IPS-15b (cell line): Measurements from ENCODE around the gene EML6.

ENCODE experiments used
- H3K27me3 ChIP-seq: one replicate; pipeline ENCODE4 v1.6.1; 2013; ENCODE audit warnings: low read length; ENCODE audit not compliant: control insufficient read depth, insufficient read depth
- H3K36me3 ChIP-seq: one replicate; pipeline ENCODE4 v1.6.1; 2013; ENCODE audit warnings: low read length; ENCODE audit not compliant: control insufficient read depth, insufficient read depth
- H3K4me1 ChIP-seq: one replicate; pipeline ENCODE4 v1.6.1; 2013; ENCODE audit warnings: mild to moderate bottlenecking, low read length; ENCODE audit not compliant: control insufficient read depth, insufficient read depth
- H3K4me3 ChIP-seq: one replicate; pipeline ENCODE4 v1.5.1; 2013; ENCODE audit warnings: low read depth, low read length
- H3K9ac ChIP-seq: one replicate; pipeline ENCODE4 v1.6.1; 2013; ENCODE audit warnings: low read depth, mild to moderate bottlenecking, low read length
- H3K9me3 ChIP-seq: one replicate; pipeline ENCODE4 v1.6.1; 2013; ENCODE audit warnings: mild to moderate bottlenecking, low read length; ENCODE audit not compliant: control insufficient read depth, insufficient read depth

EML6 gene

DNA sequence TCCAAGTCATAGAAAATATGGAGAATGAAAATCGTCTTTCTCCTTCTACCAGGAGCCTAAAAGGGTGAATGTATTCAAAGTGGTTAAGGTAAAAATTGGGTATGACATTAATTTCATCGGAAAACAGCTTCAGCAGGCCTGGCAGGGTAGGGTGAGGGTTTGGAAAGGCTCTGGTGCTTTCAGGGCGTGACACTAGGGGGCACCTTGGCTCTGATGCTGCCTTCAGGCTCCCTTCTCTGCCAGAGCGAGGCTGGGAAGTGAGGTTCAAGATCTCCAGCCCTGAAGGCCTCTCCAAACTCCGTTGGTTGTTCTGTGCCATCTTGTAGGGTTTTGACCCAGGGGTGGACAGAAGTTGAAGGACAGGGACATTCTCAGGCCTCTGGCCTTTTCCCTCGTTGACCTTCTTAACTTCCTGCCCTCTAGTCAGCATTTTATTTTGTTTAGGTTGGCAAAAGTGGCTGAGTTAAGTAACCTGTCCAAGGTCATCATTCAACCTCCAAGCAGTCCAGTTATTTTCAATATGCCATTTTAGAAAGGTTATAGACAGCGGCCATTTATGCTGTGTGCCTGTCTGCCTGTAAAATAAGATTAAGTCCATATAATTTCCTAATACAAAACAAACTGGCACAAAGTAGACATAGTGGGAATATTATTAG is 40.3 kb downstream of the EML6 start:
- Histone ChIP-seq H3K36me3 (no peaks in the 10 kb centered on the region), H3K9me3 (no peaks in the 10 kb centered on the region), H3K4me1 (no peaks in the 10 kb centered on the region), H3K4me3 (no peak overlapping the region), H3K9ac (no peak overlapping the region), H3K27me3 (no peaks in the 10 kb centered on the region)

DNA sequence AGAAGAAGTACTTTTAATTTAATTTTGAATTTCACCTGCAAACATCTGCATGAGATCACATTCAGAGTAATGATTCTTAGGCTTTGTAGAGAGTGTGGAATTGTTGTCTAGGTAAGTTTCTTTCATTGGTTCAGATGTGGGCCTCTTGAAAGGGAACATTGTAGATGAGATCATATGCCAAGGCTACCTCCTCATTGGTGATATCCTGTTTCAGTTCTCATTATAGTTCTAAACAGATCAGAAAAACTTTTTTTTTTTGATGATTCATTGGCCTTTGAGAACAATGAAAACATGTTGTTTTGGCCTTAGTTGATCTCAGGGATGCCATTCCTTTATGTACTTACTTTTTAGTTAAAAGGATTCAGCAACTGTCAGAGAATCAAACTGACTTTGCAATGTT is 44.5 kb downstream of the EML6 start:
- Histone ChIP-seq H3K36me3 (no peaks in the 10 kb centered on the region), H3K9me3 (no peaks in the 10 kb centered on the region), H3K27me3 (no peaks in the 10 kb centered on the region)

DNA sequence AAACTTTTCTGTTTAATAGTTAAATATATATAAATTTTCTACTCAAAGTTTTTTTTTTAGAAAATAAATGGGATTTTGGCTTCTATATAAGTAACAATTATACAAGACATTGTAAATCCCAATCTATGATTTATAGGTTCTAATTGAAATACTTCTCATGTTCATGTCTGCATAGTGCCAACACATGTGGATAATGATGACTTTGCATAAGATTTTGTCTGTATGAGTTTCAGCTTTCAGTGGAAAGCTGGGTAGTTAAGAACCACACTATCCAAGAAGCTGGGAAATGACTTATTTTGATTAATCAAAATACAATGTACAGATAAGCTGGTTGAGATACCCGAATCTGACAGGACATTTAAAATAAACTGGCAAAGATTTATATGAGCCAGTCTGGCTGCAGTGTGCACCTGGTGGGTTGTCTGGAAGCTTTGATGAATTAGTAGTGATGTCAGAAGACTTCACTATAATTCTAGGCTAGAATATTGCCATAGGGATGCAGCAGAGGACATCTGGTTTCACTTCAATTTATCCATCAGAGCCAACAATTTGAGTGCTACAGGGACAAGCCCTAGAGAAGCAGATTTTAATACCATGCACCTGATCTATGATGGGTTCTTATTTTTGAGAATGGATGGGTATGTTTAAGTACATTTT is 45.4 kb downstream of the EML6 start:
- Histone ChIP-seq H3K36me3 (no peaks in the 10 kb centered on the region), H3K9ac (no peak overlapping the region), H3K4me1 (no peaks in the 10 kb centered on the region), H3K27me3 (no peaks in the 10 kb centered on the region), H3K9me3 (no peaks in the 10 kb centered on the region), H3K4me3 (no peak overlapping the region)

More for the DNA sequence above, 44.5 kb downstream of the EML6 start:
- Histone ChIP-seq H3K4me3 (no peak overlapping the region), H3K4me1 (no peaks in the 10 kb centered on the region), H3K9ac (no peak overlapping the region)

DNA sequence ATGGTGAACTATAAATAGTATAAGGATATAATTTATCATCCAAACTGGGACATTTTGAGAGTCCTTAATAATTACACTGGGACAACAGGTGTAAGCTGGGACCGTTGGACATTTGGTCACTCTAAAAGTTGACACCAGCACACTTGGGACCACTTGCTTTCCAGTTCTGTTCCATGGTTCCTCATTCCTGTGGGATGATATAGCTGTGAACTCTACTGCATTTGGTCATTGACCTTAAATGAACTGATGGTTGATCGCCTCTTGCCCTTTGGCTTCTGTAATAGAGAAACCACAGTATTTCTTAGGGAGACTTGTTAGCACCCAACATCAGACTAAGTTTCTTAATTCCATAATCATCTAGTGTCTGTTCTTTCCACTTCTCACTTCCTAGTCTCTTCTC is 46.7 kb downstream of the EML6 start:
- H3K4me1 ChIP-seq: no peaks in the 10 kb centered on the region
- no peaks in the 10 kb centered on the region for H3K9me3 ChIP-seq
- no peaks in the 10 kb centered on the region for H3K27me3 ChIP-seq
- no peak overlapping the region for H3K4me3 ChIP-seq
- H3K36me3 ChIP-seq: no peaks in the 10 kb centered on the region
- H3K9ac ChIP-seq: no peak overlapping the region

DNA sequence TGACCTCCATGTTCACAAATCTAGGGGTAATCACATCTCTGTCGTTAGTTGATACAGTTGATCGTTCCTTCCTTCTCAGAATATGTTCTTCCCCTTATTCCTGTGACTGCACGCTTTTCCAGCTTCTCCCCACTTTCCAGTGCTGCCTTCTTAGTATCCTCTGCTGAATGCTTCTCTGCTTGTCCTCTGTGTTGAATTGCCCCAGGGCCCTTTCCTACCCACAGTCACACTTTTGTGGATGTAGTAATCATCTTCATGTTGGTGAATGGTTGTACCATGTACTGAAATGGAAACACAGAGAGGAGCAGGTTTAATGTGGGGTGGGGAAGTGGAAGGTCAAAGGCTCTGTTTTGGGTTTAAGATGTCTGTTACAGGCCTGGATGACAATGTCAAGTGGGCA is 47.2 kb downstream of the EML6 start:
- Histone ChIP-seq H3K4me1 (no peaks in the 10 kb centered on the region), H3K9ac (no peak overlapping the region), H3K4me3 (no peak overlapping the region), H3K9me3 (no peaks in the 10 kb centered on the region), H3K36me3 (no peaks in the 10 kb centered on the region), H3K27me3 (no peaks in the 10 kb centered on the region)

DNA sequence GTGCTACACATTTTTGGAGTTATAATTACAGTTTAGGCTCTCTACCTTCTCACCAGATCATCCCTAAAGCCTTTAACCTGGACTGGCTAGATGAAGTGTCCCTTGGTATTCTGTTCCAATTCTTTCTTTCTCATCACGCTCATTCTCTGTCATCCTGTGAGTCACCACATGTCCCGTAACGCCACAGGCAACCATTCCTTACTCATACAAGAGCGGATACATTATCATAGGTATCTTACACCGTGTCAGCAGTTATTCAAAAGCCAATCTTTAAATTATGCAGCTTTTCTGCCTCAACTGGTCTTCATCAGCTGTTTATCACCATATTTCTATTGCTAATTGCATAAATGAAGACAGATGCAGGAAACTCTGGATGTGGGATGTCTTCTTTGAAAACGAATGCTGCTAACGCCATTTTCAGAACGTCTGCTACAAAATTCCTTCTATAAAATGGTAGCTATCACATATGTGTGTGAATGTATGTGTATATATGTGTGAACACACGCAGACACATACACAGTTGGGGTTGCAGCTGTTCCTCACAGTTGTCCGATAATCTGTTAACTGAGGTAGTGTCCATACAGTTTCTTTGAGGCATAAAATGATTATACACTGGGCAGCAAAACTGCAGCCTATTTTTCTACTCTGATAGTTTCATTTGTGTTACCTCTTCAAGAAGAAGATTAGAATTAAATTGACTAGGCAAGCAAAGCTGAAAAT is 47.9 kb downstream of the EML6 start:
- no peak overlapping the region for H3K4me3 ChIP-seq
- H3K27me3 ChIP-seq: no peaks in the 10 kb centered on the region
- H3K9me3 ChIP-seq: no peaks in the 10 kb centered on the region
- no peaks in the 10 kb centered on the region for H3K4me1 ChIP-seq
- H3K36me3 ChIP-seq: no peaks in the 10 kb centered on the region
- H3K9ac ChIP-seq: no peak overlapping the region

DNA sequence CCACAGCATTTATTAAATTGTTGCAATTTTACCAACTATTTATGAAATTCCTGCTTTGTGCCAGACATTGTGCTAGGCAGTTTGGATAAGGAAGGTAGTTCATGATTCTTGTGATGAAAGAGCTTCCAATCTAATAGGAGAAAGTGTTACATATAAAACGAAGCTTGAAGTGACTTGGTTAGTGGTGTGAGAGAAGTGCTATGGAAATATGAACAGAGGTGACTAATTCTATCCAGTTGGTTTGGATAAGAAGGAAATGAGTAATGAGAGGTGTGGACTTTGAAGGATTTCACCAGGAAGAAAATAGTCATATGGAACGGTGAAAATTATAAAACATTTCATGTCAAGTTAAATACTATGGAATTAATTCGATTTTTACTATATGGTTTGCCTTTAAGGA is 48.6 kb downstream of the EML6 start:
- Histone ChIP-seq H3K9ac (no peak overlapping the region), H3K4me1 (no peaks in the 10 kb centered on the region), H3K4me3 (no peak overlapping the region), H3K27me3 (no peaks in the 10 kb centered on the region), H3K9me3 (no peaks in the 10 kb centered on the region), H3K36me3 (no peaks in the 10 kb centered on the region)

DNA sequence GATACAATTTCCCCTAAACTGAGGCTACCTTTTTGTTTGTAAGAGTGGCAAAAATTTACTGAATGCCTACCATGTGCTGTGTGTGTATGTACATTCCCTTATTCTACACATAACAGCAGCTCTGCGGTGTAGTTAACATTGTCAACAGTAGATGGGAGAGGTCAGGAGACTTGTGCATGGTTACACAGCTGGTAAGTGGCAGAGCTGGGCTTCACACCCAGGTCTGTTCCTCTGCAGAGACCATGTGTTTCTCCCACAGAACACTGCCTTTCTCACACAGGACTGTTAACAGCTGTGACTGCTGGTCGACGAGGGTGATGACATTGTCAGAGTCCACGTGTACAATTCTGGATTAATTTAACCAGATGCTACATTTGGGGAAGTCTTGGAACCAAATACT is 49.1 kb downstream of the EML6 start:
- H3K9ac ChIP-seq: no peak overlapping the region
- H3K27me3 ChIP-seq: no peaks in the 10 kb centered on the region
- H3K36me3 ChIP-seq: no peaks in the 10 kb centered on the region
- no peak overlapping the region for H3K4me3 ChIP-seq
- no peaks in the 10 kb centered on the region for H3K4me1 ChIP-seq
- no peaks in the 10 kb centered on the region for H3K9me3 ChIP-seq

DNA sequence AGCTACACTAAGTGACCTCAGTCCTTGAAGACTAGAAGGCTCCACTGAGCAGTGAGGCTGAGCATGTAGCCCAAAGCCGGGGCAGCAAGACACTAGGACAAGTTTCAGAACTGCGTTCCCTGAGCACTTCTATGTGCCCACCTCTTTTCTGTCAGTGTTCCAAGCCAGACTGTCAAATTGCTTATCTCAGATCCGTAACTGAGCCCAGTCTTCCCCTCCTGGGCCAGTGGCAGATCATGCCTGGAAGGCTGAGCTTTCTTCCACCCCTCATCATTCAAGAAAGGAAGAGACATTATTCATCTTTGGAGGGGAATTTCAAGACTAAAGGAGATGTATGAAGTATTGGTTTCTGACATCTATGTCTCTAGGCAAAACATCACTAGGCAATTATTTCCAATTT is 49.8 kb downstream of the EML6 start:
- Histone ChIP-seq H3K36me3 (no peaks in the 10 kb centered on the region), H3K4me3 (no peak overlapping the region), H3K27me3 (no peaks in the 10 kb centered on the region), H3K9me3 (no peaks in the 10 kb centered on the region), H3K9ac (no peak overlapping the region), H3K4me1 (no peaks in the 10 kb centered on the region)

DNA sequence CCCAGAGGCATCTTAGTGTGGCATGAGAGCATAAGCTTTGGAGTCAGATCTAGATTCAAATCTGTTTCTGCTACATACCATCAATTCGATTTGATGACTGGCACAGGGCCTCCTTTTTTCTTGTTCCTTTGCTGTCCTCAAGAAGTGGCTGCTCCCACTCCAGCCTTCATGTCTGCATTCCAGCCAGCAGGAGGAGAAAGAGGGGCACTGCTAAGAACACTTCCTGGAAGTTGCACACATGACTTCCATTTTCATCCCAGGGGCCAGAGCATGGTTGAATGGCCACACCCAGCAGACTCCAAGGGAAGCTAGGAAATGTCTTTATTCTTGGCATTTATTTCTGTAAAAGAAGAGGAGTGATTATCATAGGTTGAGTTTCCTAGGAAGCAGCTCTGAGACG is 50.4 kb downstream of the EML6 start:
- Histone ChIP-seq H3K36me3 (no peaks in the 10 kb centered on the region), H3K9ac (no peak overlapping the region), H3K9me3 (no peaks in the 10 kb centered on the region), H3K4me1 (no peaks in the 10 kb centered on the region), H3K4me3 (no peak overlapping the region), H3K27me3 (no peaks in the 10 kb centered on the region)

DNA sequence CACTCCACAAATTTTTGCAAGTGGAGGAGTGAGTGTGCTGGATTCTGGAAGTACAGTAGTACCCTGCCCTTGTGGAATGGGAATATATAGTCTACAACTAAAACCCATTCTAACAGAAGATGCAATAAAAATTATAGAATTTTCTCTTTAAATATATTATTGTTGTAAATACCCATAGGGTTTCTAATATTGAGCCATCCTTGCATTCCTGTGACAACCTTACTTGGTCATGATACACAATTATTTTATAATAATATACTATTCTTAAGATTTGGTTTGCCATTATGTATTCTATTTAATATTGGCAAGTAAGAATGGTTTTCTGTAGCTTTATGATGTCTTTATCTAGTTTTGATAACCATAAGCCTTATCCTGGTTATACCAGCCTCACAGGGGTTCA is 52.2 kb downstream of the EML6 start:
- no peaks in the 10 kb centered on the region for H3K27me3 ChIP-seq
- H3K9ac ChIP-seq: no peak overlapping the region
- no peaks in the 10 kb centered on the region for H3K9me3 ChIP-seq
- no peak overlapping the region for H3K4me3 ChIP-seq
- no peaks in the 10 kb centered on the region for H3K36me3 ChIP-seq
- no peaks in the 10 kb centered on the region for H3K4me1 ChIP-seq

DNA sequence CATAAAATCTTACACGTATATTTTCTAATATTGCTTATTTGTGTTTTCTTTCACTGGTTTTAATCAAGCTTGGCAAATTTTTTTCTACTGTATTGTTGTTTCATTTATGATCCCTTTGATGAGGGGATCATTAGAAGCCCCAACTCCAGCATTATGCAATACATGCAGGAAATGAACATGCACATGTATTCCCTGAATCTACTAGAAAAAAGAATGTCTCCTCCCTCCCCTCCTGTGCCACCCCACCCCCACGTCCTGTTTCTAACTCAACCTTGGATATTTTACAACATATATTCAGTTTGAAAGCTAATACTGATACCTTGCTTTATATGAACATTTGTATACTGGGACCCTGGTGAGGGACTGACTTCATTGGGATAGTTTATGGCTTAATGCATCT is 53.0 kb downstream of the EML6 start:
- H3K36me3 ChIP-seq: no peaks in the 10 kb centered on the region
- H3K4me3 ChIP-seq: no peak overlapping the region
- H3K4me1 ChIP-seq: no peaks in the 10 kb centered on the region
- H3K9me3 ChIP-seq: no peaks in the 10 kb centered on the region
- H3K27me3 ChIP-seq: no peaks in the 10 kb centered on the region
- no peak overlapping the region for H3K9ac ChIP-seq
